NB4 (cell line): ENCODE measurements around the gene SPON1.

ENCODE experiments used
- MYC ChIP-seq: IDR thresholded peaks from 2 replicates; pipeline ENCODE4 v1.6.1; 2011; ENCODE audit warnings: low read depth, low read length
- POLR2A ChIP-seq: IDR thresholded peaks from 2 replicates; pipeline ENCODE4 v1.6.1; 2011; ENCODE audit warnings: mild to moderate bottlenecking; ENCODE audit not compliant: insufficient read length; ENCODE audit errors: extremely low read depth
- TF ChIP-seq, protein P1 (sequence below): IDR thresholded peaks from one replicate; pipeline ENCODE4 v1.5.1; 2012; ENCODE audit warnings: low read depth, low read length
- TF ChIP-seq, protein P2 (sequence below): IDR thresholded peaks from 2 replicates; pipeline ENCODE4 v1.6.1; 2011; ENCODE audit warnings: low read depth, low read length

DNA sequence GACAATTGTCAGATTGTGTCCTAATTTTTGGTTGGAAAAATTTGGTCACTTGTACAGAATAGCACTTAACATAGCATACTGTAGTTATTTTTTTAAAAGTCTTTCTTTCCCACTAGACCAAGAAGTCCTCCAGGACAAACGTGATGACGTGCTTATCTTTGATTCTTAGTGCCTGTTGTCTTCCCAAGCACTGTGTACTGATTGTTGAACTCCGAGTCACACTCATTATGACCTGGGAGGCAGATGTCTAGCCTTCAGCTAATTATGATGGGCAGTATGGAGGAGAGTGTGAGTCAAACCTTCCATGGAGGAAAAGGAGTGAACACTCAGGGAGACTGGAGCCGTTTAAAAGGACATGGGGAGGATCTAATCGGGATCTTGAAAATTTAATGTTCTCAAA lies 119.8 kb downstream of the SPON1 start:
- TF ChIP-seq, protein P1, sequence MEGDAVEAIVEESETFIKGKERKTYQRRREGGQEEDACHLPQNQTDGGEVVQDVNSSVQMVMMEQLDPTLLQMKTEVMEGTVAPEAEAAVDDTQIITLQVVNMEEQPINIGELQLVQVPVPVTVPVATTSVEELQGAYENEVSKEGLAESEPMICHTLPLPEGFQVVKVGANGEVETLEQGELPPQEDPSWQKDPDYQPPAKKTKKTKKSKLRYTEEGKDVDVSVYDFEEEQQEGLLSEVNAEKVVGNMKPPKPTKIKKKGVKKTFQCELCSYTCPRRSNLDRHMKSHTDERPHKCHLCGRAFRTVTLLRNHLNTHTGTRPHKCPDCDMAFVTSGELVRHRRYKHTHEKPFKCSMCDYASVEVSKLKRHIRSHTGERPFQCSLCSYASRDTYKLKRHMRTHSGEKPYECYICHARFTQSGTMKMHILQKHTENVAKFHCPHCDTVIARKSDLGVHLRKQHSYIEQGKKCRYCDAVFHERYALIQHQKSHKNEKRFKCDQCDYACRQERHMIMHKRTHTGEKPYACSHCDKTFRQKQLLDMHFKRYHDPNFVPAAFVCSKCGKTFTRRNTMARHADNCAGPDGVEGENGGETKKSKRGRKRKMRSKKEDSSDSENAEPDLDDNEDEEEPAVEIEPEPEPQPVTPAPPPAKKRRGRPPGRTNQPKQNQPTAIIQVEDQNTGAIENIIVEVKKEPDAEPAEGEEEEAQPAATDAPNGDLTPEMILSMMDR, result no peak
- TF ChIP-seq POLR2A (no peak), MYC (no peak)
- TF ChIP-seq, protein P2, sequence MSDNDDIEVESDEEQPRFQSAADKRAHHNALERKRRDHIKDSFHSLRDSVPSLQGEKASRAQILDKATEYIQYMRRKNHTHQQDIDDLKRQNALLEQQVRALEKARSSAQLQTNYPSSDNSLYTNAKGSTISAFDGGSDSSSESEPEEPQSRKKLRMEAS, result no peak
